Measurements from ENCODE around the gene KIF18A.
A peak's percentile ranks its signal among the peaks of the same experiment; 100 is the strongest.
"Not testable (repeated sequence)": the region's sequence is repeated elsewhere in the genome, so short reads cannot be mapped to it uniquely, and the experiment has no call there.

KIF18A gene

GRCh38 chr11:28136157-28136556 lies 28.2 kb upstream of the KIF18A start:
- H3K27ac ChIP-seq (ENCODE audit: low read depth, low read length, severe bottlenecking); H3K4me1 ChIP-seq (ENCODE audit: control insufficient read depth, insufficient read depth, low read length, poor library complexity, severe bottlenecking); H3K4me3 ChIP-seq (ENCODE audit: extremely low read depth, insufficient read depth, low read length, poor library complexity, severe bottlenecking): not testable (repeated sequence)
- peaks cover 55% of the 10 kb centered on the region for H3K36me3 ChIP-seq (ENCODE audit: control insufficient read depth, insufficient read depth, low read length)
- WGBS, 2 experiments (ENCODE audit: insufficient coverage in 2 of 2), result 100% methylated on average over 1 of the region's 4 CpGs
- H3K9me3 ChIP-seq (ENCODE audit: control insufficient read depth, low read length), result peaks cover 65% of the 10 kb centered on the region

- 92 to 100% methylated on average over 2 to 3 of the region's 3 CpGs for WGBS, 2 experiments (ENCODE audit: insufficient coverage in 2 of 2)
These were observed 25.2 kb upstream of the KIF18A start for GRCh38 chr11:28133146-28133545.

GRCh38 chr11:28132548-28132947 lies 24.6 kb upstream of the KIF18A start:
- WGBS, 2 experiments (ENCODE audit: insufficient coverage in 2 of 2), result no CpG with 5 or more reads among the region's 1 CpG
- Histone ChIP-seq H3K4me1 (ENCODE audit: control insufficient read depth, insufficient read depth, low read length, poor library complexity, severe bottlenecking) (no peaks in the 10 kb centered on the region), H3K36me3 (ENCODE audit: control insufficient read depth, insufficient read depth, low read length) (peaks cover 29% of the 10 kb centered on the region), H3K27ac (ENCODE audit: low read depth, low read length, severe bottlenecking) (no peak overlapping the region), H3K9me3 (ENCODE audit: control insufficient read depth, low read length) (peaks cover 30% of the 10 kb centered on the region), H3K4me3 (ENCODE audit: extremely low read depth, insufficient read depth, low read length, poor library complexity, severe bottlenecking) (no peak overlapping the region)

More at GRCh38 chr11:28133146-28133545, 25.2 kb upstream of the KIF18A start:
- peaks cover 36% of the 10 kb centered on the region for H3K9me3 ChIP-seq (ENCODE audit: control insufficient read depth, low read length)
- no peak overlapping the region for H3K4me3 ChIP-seq (ENCODE audit: extremely low read depth, insufficient read depth, low read length, poor library complexity, severe bottlenecking)
- no peak overlapping the region for H3K27ac ChIP-seq (ENCODE audit: low read depth, low read length, severe bottlenecking)
- H3K36me3 ChIP-seq (ENCODE audit: control insufficient read depth, insufficient read depth, low read length), result peaks cover 34% of the 10 kb centered on the region
- H3K4me1 ChIP-seq (ENCODE audit: control insufficient read depth, insufficient read depth, low read length, poor library complexity, severe bottlenecking), result no peaks in the 10 kb centered on the region

DNA sequence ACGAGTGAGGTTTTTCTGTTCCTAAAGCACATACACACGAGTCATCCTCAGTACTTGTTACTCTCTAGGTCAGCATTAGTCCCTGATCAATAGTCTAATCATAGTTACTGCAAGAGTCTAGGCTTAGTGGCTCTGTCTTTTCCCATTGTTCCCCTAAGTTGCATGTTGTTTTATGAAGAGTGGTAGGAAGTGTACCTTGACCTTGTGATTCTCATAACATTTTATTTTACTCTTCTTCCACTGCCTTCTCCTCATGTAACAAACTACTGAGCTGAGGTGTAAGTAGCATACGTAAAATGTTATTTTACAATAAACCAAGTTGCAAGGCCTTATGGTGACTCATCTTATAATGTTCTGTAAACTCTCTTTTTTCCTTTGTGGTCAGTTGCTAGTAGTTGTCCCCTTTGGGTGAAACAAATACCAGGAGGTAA lies 15.2 kb upstream of the KIF18A start:
- no CpG with 5 or more reads among the region's 3 CpGs for WGBS, 2 experiments (ENCODE audit: insufficient coverage in 2 of 2)
- Histone ChIP-seq H3K4me3 (ENCODE audit: extremely low read depth, insufficient read depth, low read length, poor library complexity, severe bottlenecking) (no peak overlapping the region), H3K27ac (ENCODE audit: low read depth, low read length, severe bottlenecking) (no peak overlapping the region), H3K4me1 (ENCODE audit: control insufficient read depth, insufficient read depth, low read length, poor library complexity, severe bottlenecking) (no peaks in the 10 kb centered on the region), H3K36me3 (ENCODE audit: control insufficient read depth, insufficient read depth, low read length) (peaks cover 4% of the 10 kb centered on the region), H3K9me3 (ENCODE audit: control insufficient read depth, low read length) (no peaks in the 10 kb centered on the region)

DNA sequence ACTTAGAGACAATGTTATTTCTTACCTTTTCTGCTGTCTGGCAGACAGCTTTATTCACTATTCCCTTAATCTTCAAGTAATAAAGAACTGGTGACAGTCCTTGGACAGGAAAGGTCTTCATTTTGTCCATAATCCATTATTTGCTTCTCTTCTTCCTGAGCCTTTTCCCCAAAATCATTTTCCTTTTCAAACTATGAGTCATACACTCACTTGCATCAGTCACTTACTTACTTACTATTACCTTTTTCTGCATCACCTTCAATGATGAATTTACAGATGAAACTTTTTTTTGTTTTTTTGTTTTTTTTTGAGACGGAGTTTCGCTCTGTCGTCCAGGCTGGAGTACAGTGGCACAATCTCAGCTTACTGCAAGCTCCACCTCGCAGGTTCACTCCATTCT lies 9.8 kb upstream of the KIF18A start:
- Histone ChIP-seq H3K4me3 (ENCODE audit: extremely low read depth, insufficient read depth, low read length, poor library complexity, severe bottlenecking) (no peak overlapping the region), H3K9me3 (ENCODE audit: control insufficient read depth, low read length) (no peaks in the 10 kb centered on the region), H3K27ac (ENCODE audit: low read depth, low read length, severe bottlenecking) (no peak overlapping the region), H3K36me3 (ENCODE audit: control insufficient read depth, insufficient read depth, low read length) (peaks cover 21% of the 10 kb centered on the region), H3K4me1 (ENCODE audit: control insufficient read depth, insufficient read depth, low read length, poor library complexity, severe bottlenecking) (no peaks in the 10 kb centered on the region)
- WGBS, 2 experiments (ENCODE audit: insufficient coverage in 2 of 2), result 83% methylated on average over 1 of the region's 4 CpGs; no CpG with 5 or more reads in 1 of the 2 experiments

DNA sequence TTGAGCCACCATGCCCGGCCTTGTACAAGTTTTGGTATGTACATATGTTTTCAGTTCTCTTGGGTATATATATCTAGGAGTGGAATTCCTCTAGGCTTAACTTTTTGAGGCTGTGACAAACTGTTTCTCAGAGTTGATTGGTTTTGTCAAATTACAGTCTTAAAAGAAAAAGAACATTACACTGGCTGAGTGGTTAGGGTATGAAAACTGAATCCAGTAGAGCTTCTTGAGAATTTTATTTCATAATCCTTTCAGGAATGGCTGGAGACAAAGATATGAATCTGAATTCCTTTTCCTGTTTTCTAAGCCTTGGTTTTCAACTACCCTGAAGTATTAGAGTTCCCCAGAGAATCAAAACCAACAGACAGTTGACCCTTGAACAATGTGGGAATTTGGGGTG lies 6.8 kb upstream of the KIF18A start:
- H3K4me3 ChIP-seq (ENCODE audit: extremely low read depth, insufficient read depth, low read length, poor library complexity, severe bottlenecking), result no peak overlapping the region
- H3K9me3 ChIP-seq (ENCODE audit: control insufficient read depth, low read length), result no peaks in the 10 kb centered on the region
- peaks cover 5% of the 10 kb centered on the region for H3K4me1 ChIP-seq (ENCODE audit: control insufficient read depth, insufficient read depth, low read length, poor library complexity, severe bottlenecking)
- H3K36me3 ChIP-seq (ENCODE audit: control insufficient read depth, insufficient read depth, low read length), result peaks cover 21% of the 10 kb centered on the region
- H3K27ac ChIP-seq (ENCODE audit: low read depth, low read length, severe bottlenecking), result no peak overlapping the region
- WGBS, 2 experiments (ENCODE audit: insufficient coverage in 2 of 2), result 91 to 100% methylated on average over 1 of the region's 1 CpG

GRCh38 chr11:28114116-28114515 lies 6.2 kb upstream of the KIF18A start:
- peaks cover 21% of the 10 kb centered on the region for H3K36me3 ChIP-seq (ENCODE audit: control insufficient read depth, insufficient read depth, low read length)
- H3K27ac ChIP-seq (ENCODE audit: low read depth, low read length, severe bottlenecking), result no peak overlapping the region
- WGBS, 2 experiments (ENCODE audit: insufficient coverage in 2 of 2), result 90 to 96% methylated on average over 2 to 3 of the region's 4 CpGs
- H3K4me3 ChIP-seq (ENCODE audit: extremely low read depth, insufficient read depth, low read length, poor library complexity, severe bottlenecking), result no peak overlapping the region
- H3K4me1 ChIP-seq (ENCODE audit: control insufficient read depth, insufficient read depth, low read length, poor library complexity, severe bottlenecking), result peaks cover 8% of the 10 kb centered on the region
- H3K9me3 ChIP-seq (ENCODE audit: control insufficient read depth, low read length), result no peaks in the 10 kb centered on the region

- peaks cover 21% of the 10 kb centered on the region for H3K36me3 ChIP-seq (ENCODE audit: control insufficient read depth, insufficient read depth, low read length)
- H3K4me3 ChIP-seq (ENCODE audit: extremely low read depth, insufficient read depth, low read length, poor library complexity, severe bottlenecking), result peak overlapping the region; percentile 70
- peaks cover 12% of the 10 kb centered on the region for H3K4me1 ChIP-seq (ENCODE audit: control insufficient read depth, insufficient read depth, low read length, poor library complexity, severe bottlenecking)
- H3K9me3 ChIP-seq (ENCODE audit: control insufficient read depth, low read length), result no peaks in the 10 kb centered on the region
- peak overlapping the region; percentile 83 for H3K27ac ChIP-seq (ENCODE audit: low read depth, low read length, severe bottlenecking)
These were observed 2.9 kb upstream of the KIF18A start for GRCh38 chr11:28110821-28111200.

DNA sequence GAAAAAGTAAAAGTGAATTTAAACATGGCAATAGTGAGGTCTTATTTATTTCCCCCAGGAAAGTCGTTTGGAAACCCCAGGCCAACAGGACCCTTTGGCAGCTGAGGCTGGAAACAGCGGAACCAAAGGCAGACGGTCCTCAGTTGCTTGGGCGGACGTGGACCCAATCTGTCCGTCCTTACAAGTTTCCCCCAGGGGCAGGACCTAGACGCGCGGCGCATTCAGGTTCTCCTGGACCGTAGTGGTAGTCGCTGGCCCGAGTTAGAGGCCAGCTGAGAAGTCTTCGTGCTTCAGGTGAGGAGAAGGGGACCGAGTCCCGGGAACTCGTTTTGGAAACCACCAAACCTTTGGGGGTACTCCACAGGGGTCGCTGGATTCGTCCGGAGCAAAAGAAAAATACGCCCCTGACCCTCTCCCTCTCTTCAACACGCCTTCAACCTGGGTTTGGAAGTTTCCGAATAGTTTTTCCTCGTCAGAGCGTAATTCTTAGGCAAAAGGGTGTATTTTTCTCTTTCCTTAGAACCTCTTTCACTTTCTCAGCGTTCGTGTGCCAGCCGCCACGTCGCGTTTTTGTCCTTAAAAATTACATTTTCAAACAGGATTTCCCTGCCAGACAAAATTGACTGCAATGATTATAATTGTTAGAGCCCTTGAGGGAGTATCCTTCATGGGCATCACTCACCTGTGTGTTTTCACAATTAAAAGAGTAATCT lies 2.3 kb upstream of the KIF18A start:
- peak overlapping the region; percentile 83 for H3K27ac ChIP-seq (ENCODE audit: low read depth, low read length, severe bottlenecking)
- peaks cover 16% of the 10 kb centered on the region for H3K36me3 ChIP-seq (ENCODE audit: control insufficient read depth, insufficient read depth, low read length)
- H3K9me3 ChIP-seq (ENCODE audit: control insufficient read depth, low read length), result no peaks in the 10 kb centered on the region
- WGBS, 2 experiments (ENCODE audit: insufficient coverage in 2 of 2), result 1% methylated on average over 19 to 20 of the region's 31 CpGs
- peaks cover 12% of the 10 kb centered on the region for H3K4me1 ChIP-seq (ENCODE audit: control insufficient read depth, insufficient read depth, low read length, poor library complexity, severe bottlenecking)
- peak overlapping the region; percentile 70 for H3K4me3 ChIP-seq (ENCODE audit: extremely low read depth, insufficient read depth, low read length, poor library complexity, severe bottlenecking)

DNA sequence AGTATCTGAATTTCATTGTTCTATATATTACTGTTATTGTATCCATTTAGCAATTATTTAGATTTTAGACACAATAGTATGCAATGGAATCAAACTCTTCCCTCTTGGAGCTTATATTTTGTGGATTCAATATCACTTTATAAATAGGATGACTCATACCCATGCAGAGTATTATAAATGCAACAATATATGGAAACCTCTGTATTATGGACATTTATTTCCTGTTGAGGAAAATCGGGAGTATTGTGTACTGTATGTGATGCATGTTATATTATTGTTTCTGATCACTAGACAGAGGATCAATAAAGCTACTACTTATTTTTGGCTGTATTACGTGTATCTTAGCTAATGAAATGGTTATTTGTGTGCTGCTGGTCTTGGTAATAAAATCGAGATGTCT lies 1.0 kb upstream of the KIF18A start:
- peak overlapping the region; percentile 76 for H3K27ac ChIP-seq (ENCODE audit: low read depth, low read length, severe bottlenecking)
- peak overlapping the region; percentile 60 for H3K4me3 ChIP-seq (ENCODE audit: extremely low read depth, insufficient read depth, low read length, poor library complexity, severe bottlenecking)
- WGBS, 2 experiments (ENCODE audit: insufficient coverage in 2 of 2), result no CpG with 5 or more reads among the region's 3 CpGs

GRCh38 chr11:28107191-28107749 lies 686 bp downstream of the KIF18A start:
- peak overlapping the region; percentile 60 for H3K4me3 ChIP-seq (ENCODE audit: extremely low read depth, insufficient read depth, low read length, poor library complexity, severe bottlenecking)
- peak overlapping the region; percentile 83 for H3K27ac ChIP-seq (ENCODE audit: low read depth, low read length, severe bottlenecking)
- 0 to 1% methylated on average over 6 to 9 of the region's 11 CpGs for WGBS, 2 experiments (ENCODE audit: insufficient coverage in 2 of 2)
- H3K36me3 ChIP-seq (ENCODE audit: control insufficient read depth, insufficient read depth, low read length), result no peaks in the 10 kb centered on the region
- peaks cover 12% of the 10 kb centered on the region for H3K4me1 ChIP-seq (ENCODE audit: control insufficient read depth, insufficient read depth, low read length, poor library complexity, severe bottlenecking)
- no peaks in the 10 kb centered on the region for H3K9me3 ChIP-seq (ENCODE audit: control insufficient read depth, low read length)

More for the DNA sequence above, 1.0 kb upstream of the KIF18A start:
- H3K9me3 ChIP-seq (ENCODE audit: control insufficient read depth, low read length), result no peaks in the 10 kb centered on the region
- H3K4me1 ChIP-seq (ENCODE audit: control insufficient read depth, insufficient read depth, low read length, poor library complexity, severe bottlenecking), result peaks cover 12% of the 10 kb centered on the region
- H3K36me3 ChIP-seq (ENCODE audit: control insufficient read depth, insufficient read depth, low read length), result peaks cover 8% of the 10 kb centered on the region
